WTC11 (cell line): ENCODE measurements around the gene PTPN1. TPM values are rescaled to one million over a fixed set of nuclear protein-coding genes. Genes with fewer than 3 reads are reported as not detected.

Experiments
- ATAC-seq: fragments of 200-7000 bp; cut with Tn5 transposase; 2 replicates; pipeline ENCODE4 v1.10.0; 2021; ENCODE audit warnings: mild to moderate bottlenecking, moderate library complexity
- CTCF ChIA-PET: fragments of 300-600 bp; sonication (Branson Sonifier 250); formaldehyde crosslinking; loops from one replicate; lab custom pipeline; 2021; ENCODE audit warnings: antibody characterized with exemption; lab: Charles Lee
- POLR2A ChIA-PET: fragments of 350-600 bp; sonication (Branson Sonifier 250); formaldehyde crosslinking; loops from one replicate; lab custom pipeline; 2021; ENCODE audit warnings: antibody characterized with exemption; lab: Charles Lee
- DNase-seq: peaks from one replicate; pipeline ENCODE4 v3.0.0; 2021; ENCODE audit warnings: low spot score
- H3K27ac Mint-ChIP-seq: 2 replicates; pipeline ENCODE4 v1.8.0; 2021; ENCODE audit warnings: mixed read lengths
- H3K27me3 Mint-ChIP-seq: 2 replicates; pipeline ENCODE4 v1.8.0; 2021; ENCODE audit warnings: low read depth, mild to moderate bottlenecking, moderate library complexity, mixed read lengths
- H3K36me3 Mint-ChIP-seq: 2 replicates; pipeline ENCODE4 v1.8.0; 2021; ENCODE audit warnings: mixed read lengths
- H3K4me1 Mint-ChIP-seq: 2 replicates; pipeline ENCODE4 v1.8.0; 2022; ENCODE audit warnings: mixed read lengths
- H3K4me3 Mint-ChIP-seq: 2 replicates; pipeline ENCODE4 v1.8.0; 2021; ENCODE audit warnings: mild to moderate bottlenecking, moderate library complexity, mixed read lengths
- H3K9me3 Mint-ChIP-seq: 2 replicates; pipeline ENCODE4 v1.8.0; 2021; ENCODE audit warnings: mixed read lengths
- AFF4 ChIP-seq: sonication (generic); formaldehyde crosslinking; IDR thresholded peaks from 2 replicates; pipeline ENCODE4 v1.8.1; 2023; ENCODE audit warnings: mild to moderate bottlenecking, missing genetic modification reagents, borderline replicate concordance
- ATF1 ChIP-seq: sonication (generic); formaldehyde crosslinking; IDR thresholded peaks from 2 replicates; pipeline ENCODE4 v1.8.1; 2023; ENCODE audit warnings: mild to moderate bottlenecking, moderate library complexity, missing genetic modification reagents
- ATF2 ChIP-seq: sonication (generic); formaldehyde crosslinking; IDR thresholded peaks from 2 replicates; pipeline ENCODE4 v1.8.1; 2022; ENCODE audit warnings: low read depth, missing genetic modification reagents, borderline replicate concordance
- CDX4 ChIP-seq: fragments of 250-450 bp; sonication (Bioruptor Pico); IDR thresholded peaks from 2 replicates; pipeline ENCODE4 v1.9.0; 2021; ENCODE audit warnings: moderate library complexity, mild to moderate bottlenecking, inconsistent platforms, borderline replicate concordance
- ETV6 ChIP-seq: sonication (generic); formaldehyde crosslinking; IDR thresholded peaks from 2 replicates; pipeline ENCODE4 v1.8.1; 2022; ENCODE audit warnings: mild to moderate bottlenecking, missing genetic modification reagents
- IRF1 ChIP-seq: sonication (generic); formaldehyde crosslinking; IDR thresholded peaks from 2 replicates; pipeline ENCODE4 v1.8.0; 2023; ENCODE audit warnings: missing genetic modification reagents
- JUN ChIP-seq: sonication (generic); formaldehyde crosslinking; IDR thresholded peaks from 2 replicates; pipeline ENCODE4 v1.8.0; 2023; ENCODE audit warnings: mild to moderate bottlenecking, missing genetic modification reagents
- MAX ChIP-seq: sonication (generic); formaldehyde crosslinking; IDR thresholded peaks from 2 replicates; pipeline ENCODE4 v1.8.0; 2022; ENCODE audit warnings: mild to moderate bottlenecking, missing genetic modification reagents
- NFATC4 ChIP-seq: fragments of 250-450 bp; sonication (Bioruptor Pico); IDR thresholded peaks from 2 replicates; pipeline ENCODE4 v1.9.0; 2021; ENCODE audit warnings: mild to moderate bottlenecking
- TEAD1 ChIP-seq: sonication (generic); formaldehyde crosslinking; IDR thresholded peaks from 2 replicates; pipeline ENCODE4 v1.8.0; 2022; ENCODE audit warnings: mild to moderate bottlenecking, missing genetic modification reagents
- ZBTB21 ChIP-seq: sonication (generic); formaldehyde crosslinking; IDR thresholded peaks from 2 replicates; pipeline ENCODE4 v1.8.1; 2023; ENCODE audit warnings: mild to moderate bottlenecking, missing genetic modification reagents, borderline replicate concordance
- ZNF138 ChIP-seq: sonication (generic); formaldehyde crosslinking; conservative IDR thresholded peaks from 2 replicates; pipeline ENCODE4 v1.8.1; 2022; ENCODE audit warnings: mild to moderate bottlenecking, moderate library complexity, missing genetic modification reagents
- ZNF219 ChIP-seq: sonication (generic); formaldehyde crosslinking; IDR thresholded peaks from 2 replicates; pipeline ENCODE4 v1.8.0; 2023; ENCODE audit warnings: missing genetic modification reagents, mild to moderate bottlenecking, borderline replicate concordance
- ZNF263 ChIP-seq: sonication (generic); formaldehyde crosslinking; IDR thresholded peaks from 2 replicates; pipeline ENCODE4 v1.8.1; 2022; ENCODE audit warnings: low read depth, mild to moderate bottlenecking, moderate library complexity, missing genetic modification reagents
- ZNF416 ChIP-seq: fragments of 250-450 bp; sonication (Bioruptor Pico); IDR thresholded peaks from 2 replicates; pipeline ENCODE4 v1.9.0; 2021; ENCODE audit warnings: mild to moderate bottlenecking, inconsistent platforms
- ZNF425 ChIP-seq: fragments of 250-450 bp; sonication (Bioruptor Pico); conservative IDR thresholded peaks from 2 replicates; pipeline ENCODE4 v1.9.0; 2021; ENCODE audit warnings: mild to moderate bottlenecking
- ZNF671 ChIP-seq: fragments of 250-450 bp; sonication (Bioruptor Pico); IDR thresholded peaks from 2 replicates; pipeline ENCODE4 v1.8.0; 2021; ENCODE audit warnings: mild to moderate bottlenecking
- total RNA-seq: library from RNA; stranded (reverse); gene quantifications from 3 replicates; pipeline ENCODE4 v1.2.3, GENCODE V29; 2021

PTPN1 gene
- total RNA-seq, 1 experiment from 2014 or later, result 29.4 TPM

- TF ChIP-seq AFF4 (CRISPR knock-in tag), result no peak
- TF ChIP-seq ZNF425 (CRISPR knock-in tag), result no peak
- TF ChIP-seq CDX4 (CRISPR knock-in tag), result no peak
- TF ChIP-seq ATF2, result no peak
- no peak for TF ChIP-seq TEAD1
- TF ChIP-seq ZNF219 (CRISPR knock-in tag), result no peak
- no peak for TF ChIP-seq ZNF263 (CRISPR knock-in tag)
Measured at GRCh38 chr20:50554694-50555579, 44.8 kb downstream of the PTPN1 start (continued).

- POLR2A ChIA-PET, result interaction anchor here (0.7 kb wide), 1 partner anchor 12 kb away, joined by 3 read pairs; no protein-coding TSS in a partner anchor
- no peak overlapping the region for H3K4me3 Mint-ChIP-seq
Measured at GRCh38 chr20:50555662-50556061, 45.5 kb downstream of the PTPN1 start.

More at GRCh38 chr20:50555662-50556061, 45.5 kb downstream of the PTPN1 start:
- H3K27me3 Mint-ChIP-seq, result no peaks in the 10 kb centered on the region
- H3K9me3 Mint-ChIP-seq, result no peaks in the 10 kb centered on the region
- H3K27ac Mint-ChIP-seq, result no peak overlapping the region
- H3K4me1 Mint-ChIP-seq, result 0 out of 2 replicates have a peak, but pooled peaks cover 5% of the 10 kb centered on the region
- TF ChIP-seq IRF1 (CRISPR knock-in tag) (no peak), JUN (CRISPR knock-in tag) (no peak), ZNF416 (no peak), ZNF138 (no peak), ATF1 (no peak), ZBTB21 (CRISPR knock-in tag) (no peak), NFATC4 (CRISPR knock-in tag) (no peak), MAX (CRISPR knock-in tag) (no peak), ETV6 (CRISPR knock-in tag) (no peak), ZNF671 (CRISPR knock-in tag) (no peak)
- DNase-seq, result no peak
- no peaks in the 10 kb centered on the region for H3K36me3 Mint-ChIP-seq
- ATAC-seq, result no peak
- CTCF ChIA-PET, result no interaction called here
